Keratinocyte (primary cell): ENCODE results near the gene APBB2. TPM values are rescaled to one million over a fixed set of nuclear protein-coding genes. Genes with fewer than 3 reads are reported as not detected.

ENCODE experiments used
- DNase-seq: peaks from one replicate; pipeline ENCODE4 v3.0.0-alpha.2; 2011; ENCODE audit warnings: low read depth, missing footprints, low spot score
- FAIRE-seq: peaks from 2 replicates; lab custom pipeline; 2011; peaks lifted over from hg19 to GRCh38; lab: Jason Lieb, UNC
- H2AFZ ChIP-seq: 2 replicates; pipeline ENCODE4 v1.6.0; 2012; ENCODE audit warnings: low read length, control low read depth, inconsistent platforms; ENCODE audit not compliant: control insufficient read depth
- H3K27ac ChIP-seq: 2 replicates; pipeline ENCODE4 v1.5.1; 2011; ENCODE audit warnings: low read length; ENCODE audit not compliant: control insufficient read depth, insufficient read depth
- H3K27me3 ChIP-seq: 3 replicates; pipeline ENCODE4 v1.6.0; 2011; ENCODE audit warnings: low read length; ENCODE audit not compliant: control insufficient read depth, insufficient read depth; ENCODE audit errors: extremely low read depth
- H3K36me3 ChIP-seq, 2 experiments: 2 replicates in 1 of 2; 3 replicates in 1 of 2; pipeline ENCODE4 v1.5.1; 2011; ENCODE audit warnings: low read length in 2 of 2, mild to moderate bottlenecking in 1 of 2; ENCODE audit not compliant: control insufficient read depth in 2 of 2, insufficient read depth in 2 of 2; ENCODE audit errors: extremely low read depth in 1 of 2
- H3K4me1 ChIP-seq: 3 replicates; pipeline ENCODE4 v1.5.1; 2011; ENCODE audit warnings: low read length; ENCODE audit not compliant: control insufficient read depth, insufficient read depth; ENCODE audit errors: extremely low read depth
- H3K4me2 ChIP-seq: 3 replicates; pipeline ENCODE4 v1.6.0; 2011; ENCODE audit warnings: low read depth, low read length; ENCODE audit not compliant: control insufficient read depth, insufficient read depth; ENCODE audit errors: extremely low read depth
- H3K4me3 ChIP-seq, 3 experiments: fragments of 200-600 bp in 1 of 3; sonication (generic) in 1 of 3; 2 replicates in 2 of 3; 3 replicates in 1 of 3; pipeline ENCODE4 v1.5.1; 2011 to 2016; ENCODE audit warnings: low read length in 3 of 3, mild to moderate bottlenecking in 3 of 3, control low read depth in 2 of 3, inconsistent platforms in 1 of 3, low read depth in 1 of 3, mixed read lengths in 1 of 3, mixed run types in 1 of 3, moderate library complexity in 1 of 3; ENCODE audit not compliant: control insufficient read depth in 2 of 3, insufficient read depth in 2 of 3; ENCODE audit errors: extremely low read depth in 1 of 3
- H3K79me2 ChIP-seq: 2 replicates; pipeline ENCODE4 v1.6.0; 2012; ENCODE audit warnings: low read length; ENCODE audit not compliant: control insufficient read depth, insufficient read depth
- H3K9ac ChIP-seq: 3 replicates; pipeline ENCODE4 v1.6.0; 2011; ENCODE audit warnings: low read length; ENCODE audit not compliant: control insufficient read depth, insufficient read depth; ENCODE audit errors: extremely low read depth
- H3K9me1 ChIP-seq: 3 replicates; pipeline ENCODE4 v1.6.0; 2011; ENCODE audit warnings: low read length; ENCODE audit not compliant: control insufficient read depth, insufficient read depth; ENCODE audit errors: extremely low read depth
- H3K9me3 ChIP-seq: 2 replicates; pipeline ENCODE4 v1.5.1; 2012; ENCODE audit warnings: low read depth, low read length; ENCODE audit not compliant: control insufficient read depth
- H4K20me1 ChIP-seq: 3 replicates; pipeline ENCODE4 v1.6.0; 2011; ENCODE audit warnings: low read length; ENCODE audit not compliant: control insufficient read depth, insufficient read depth; ENCODE audit errors: extremely low read depth
- EZH2 ChIP-seq: IDR thresholded peaks from one replicate; pipeline ENCODE4 v1.6.1; 2012; ENCODE audit warnings: inconsistent platforms, mild to moderate bottlenecking, low read length, moderate library complexity
- dilution Hi-C: fragments of 300-500 bp; cut with MboI; formaldehyde crosslinking; loops from one replicate; pipeline ENCODE4 v1.7.0; 2020; ENCODE audit warnings: low sequenced_read_pairs; ENCODE audit not compliant: extremely low pct_ligation_motif_present
- polyA plus RNA-seq, 5 experiments: library from polyadenylated mRNA; depleted of rRNA in 3 of 5; stranded (reverse) in 3 of 5; stranded (forward) in 1 of 5; unstranded in 1 of 5; fragments of >200 nt; gene quantifications; 1 replicate in 1 of 5; 2 replicates in 3 of 5; 3 replicates in 1 of 5; pipeline versions ENCODE4 v1.2.1 to v1.2.3, GENCODE V29; 2011 to 2012; ENCODE audit warnings: missing spikeins in 2 of 5, low read depth in 1 of 5, low replicate concordance in 1 of 5
- TF ChIP-seq, protein P1 (sequence below), 3 experiments: IDR thresholded peaks in 1 of 3; conservative IDR thresholded peaks in 1 of 3; optimal IDR thresholded peaks in 1 of 3; 2 replicates in 2 of 3; 3 replicates in 1 of 3; pipeline versions ENCODE3 to v1.5.1; 2011; ENCODE audit warnings: low read length in 3 of 3, mild to moderate bottlenecking in 3 of 3, moderate library complexity in 2 of 3, control low read depth in 1 of 3, inconsistent platforms in 1 of 3; ENCODE audit not compliant: insufficient read depth in 2 of 3; ENCODE audit errors: extremely low read depth in 1 of 3

APBB2 gene
- polyA plus RNA-seq, 1 donor (not counting 4 experiments of a cell fraction or from before 2014, with no cell fraction given) = 57.3 TPM

DNA sequence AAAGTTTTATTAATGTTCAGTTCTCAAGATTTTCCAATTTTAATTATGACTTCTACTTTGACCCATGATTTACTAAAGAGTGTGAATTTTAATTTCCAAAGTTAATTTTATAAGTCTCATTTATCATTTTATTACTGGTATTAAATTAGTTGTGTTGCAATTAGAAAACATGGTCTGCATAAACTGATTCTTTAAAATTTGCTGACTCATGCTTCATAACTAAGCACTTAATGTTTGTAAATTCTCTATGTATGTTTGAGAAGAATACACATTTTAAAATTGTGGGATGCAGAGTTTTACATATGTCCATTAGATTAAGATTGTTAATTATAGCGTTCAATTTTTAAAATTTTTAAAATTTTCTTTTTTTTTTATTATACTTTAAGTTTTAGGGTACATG is 22.2 kb upstream of the APBB2 start:
- Histone ChIP-seq H3K4me2 (no peak overlapping the region), H3K36me3 (no peaks in the 10 kb centered on the region), H4K20me1 (no peaks in the 10 kb centered on the region), H3K27ac (no peak overlapping the region), H2AFZ (no peak overlapping the region), H3K4me3 (no peak overlapping the region), H3K4me1 (no peaks in the 10 kb centered on the region), H3K9me1 (no peaks in the 10 kb centered on the region), H3K9ac (no peak overlapping the region), H3K79me2 (no peaks in the 10 kb centered on the region), H3K9me3 (no peaks in the 10 kb centered on the region), H3K27me3 (no peaks in the 10 kb centered on the region)
- TF ChIP-seq, protein P1, sequence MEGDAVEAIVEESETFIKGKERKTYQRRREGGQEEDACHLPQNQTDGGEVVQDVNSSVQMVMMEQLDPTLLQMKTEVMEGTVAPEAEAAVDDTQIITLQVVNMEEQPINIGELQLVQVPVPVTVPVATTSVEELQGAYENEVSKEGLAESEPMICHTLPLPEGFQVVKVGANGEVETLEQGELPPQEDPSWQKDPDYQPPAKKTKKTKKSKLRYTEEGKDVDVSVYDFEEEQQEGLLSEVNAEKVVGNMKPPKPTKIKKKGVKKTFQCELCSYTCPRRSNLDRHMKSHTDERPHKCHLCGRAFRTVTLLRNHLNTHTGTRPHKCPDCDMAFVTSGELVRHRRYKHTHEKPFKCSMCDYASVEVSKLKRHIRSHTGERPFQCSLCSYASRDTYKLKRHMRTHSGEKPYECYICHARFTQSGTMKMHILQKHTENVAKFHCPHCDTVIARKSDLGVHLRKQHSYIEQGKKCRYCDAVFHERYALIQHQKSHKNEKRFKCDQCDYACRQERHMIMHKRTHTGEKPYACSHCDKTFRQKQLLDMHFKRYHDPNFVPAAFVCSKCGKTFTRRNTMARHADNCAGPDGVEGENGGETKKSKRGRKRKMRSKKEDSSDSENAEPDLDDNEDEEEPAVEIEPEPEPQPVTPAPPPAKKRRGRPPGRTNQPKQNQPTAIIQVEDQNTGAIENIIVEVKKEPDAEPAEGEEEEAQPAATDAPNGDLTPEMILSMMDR (optimal IDR thresholded peaks at IDR 0.05 in 1 of 3, IDR thresholded peaks at IDR 0.05 in 1 of 3, conservative IDR thresholded peaks at IDR 0.05 in 1 of 3; ENCODE audit: extremely low read depth in 1 of 3, insufficient read depth in 2 of 3, low read length in 3 of 3) = no peak
- TF ChIP-seq EZH2 = no peak
- DNase-seq = no peak
- FAIRE-seq = no peak
- dilution Hi-C loops = no loop called here

DNA sequence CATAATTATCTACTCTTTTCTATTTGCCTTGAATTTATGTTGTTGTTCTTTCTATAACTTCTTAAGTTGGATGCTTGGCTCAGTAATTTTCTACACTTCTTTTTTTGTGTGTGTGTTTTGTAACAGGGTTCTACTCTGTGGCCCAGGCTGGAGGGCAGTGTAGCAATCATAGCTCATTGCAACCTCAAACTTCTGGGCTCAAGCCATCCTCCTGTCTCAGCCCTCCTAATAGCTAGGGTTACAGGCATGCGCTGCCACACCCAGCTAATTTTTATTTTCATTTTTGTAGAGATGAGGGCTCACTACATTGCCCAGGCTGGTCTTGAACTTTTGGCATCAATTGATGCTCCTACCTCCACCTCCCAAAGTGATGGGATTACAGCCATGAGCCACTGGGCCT is 21.7 kb upstream of the APBB2 start:
- Histone ChIP-seq H2AFZ (no peak overlapping the region), H3K4me1 (no peaks in the 10 kb centered on the region), H3K9ac (no peak overlapping the region), H3K9me1 (no peaks in the 10 kb centered on the region), H3K27ac (no peak overlapping the region), H4K20me1 (no peaks in the 10 kb centered on the region), H3K9me3 (no peaks in the 10 kb centered on the region), H3K4me2 (no peak overlapping the region), H3K4me3 (no peak overlapping the region), H3K36me3 (no peaks in the 10 kb centered on the region), H3K79me2 (no peaks in the 10 kb centered on the region), H3K27me3 (no peaks in the 10 kb centered on the region)
- DNase-seq (no peak), FAIRE-seq (no peak)
- TF ChIP-seq, protein P1 (optimal IDR thresholded peaks at IDR 0.05 in 1 of 3, IDR thresholded peaks at IDR 0.05 in 1 of 3, conservative IDR thresholded peaks at IDR 0.05 in 1 of 3; ENCODE audit: extremely low read depth in 1 of 3, insufficient read depth in 2 of 3, low read length in 3 of 3) = no peak
- no peak for TF ChIP-seq EZH2
- dilution Hi-C loops = no loop called here
